ENCODE data around the gene KNG1.

DNA sequence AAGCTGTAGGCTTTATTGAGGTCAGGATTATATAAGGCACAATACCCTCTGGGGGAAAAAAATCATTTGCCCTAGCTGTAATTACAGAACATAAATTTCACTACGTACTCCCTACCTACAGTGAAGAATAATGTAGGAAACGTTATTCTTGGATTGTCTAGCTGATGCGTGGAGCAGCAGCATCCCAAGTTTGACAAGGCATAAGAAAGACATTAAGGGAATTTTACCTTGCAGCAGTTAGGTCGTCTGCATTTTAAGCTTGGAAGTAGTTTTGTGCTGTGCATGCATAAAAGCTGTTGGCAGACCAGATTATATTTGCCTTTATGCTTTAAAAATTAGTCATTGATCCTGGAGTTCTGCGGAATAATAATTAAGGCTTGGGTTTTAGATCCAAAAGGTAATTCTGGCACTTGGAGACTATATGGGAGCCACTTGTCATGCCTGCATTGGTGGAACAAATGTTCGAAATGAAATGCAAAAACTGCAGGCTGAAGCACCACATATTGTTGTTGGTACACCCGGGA is 68.4 kb downstream of the KNG1 start:
- no peak for TF ChIP-seq CTCF (IDR thresholded peaks at IDR 0.05; ENCODE audit: insufficient read depth, low read depth, low read length)
- TF ChIP-seq EZH2 (IDR thresholded peaks at IDR 0.05; ENCODE audit: insufficient read depth, low read length): no peak

Data from astrocyte (in vitro differentiated cells and primary cell).